Measurements from ENCODE around the gene IQGAP3.
"Not testable (repeated sequence)": the region's sequence is repeated elsewhere in the genome, so short reads cannot be mapped to it uniquely, and the experiment has no call there.

The IQGAP3 gene

DNA sequence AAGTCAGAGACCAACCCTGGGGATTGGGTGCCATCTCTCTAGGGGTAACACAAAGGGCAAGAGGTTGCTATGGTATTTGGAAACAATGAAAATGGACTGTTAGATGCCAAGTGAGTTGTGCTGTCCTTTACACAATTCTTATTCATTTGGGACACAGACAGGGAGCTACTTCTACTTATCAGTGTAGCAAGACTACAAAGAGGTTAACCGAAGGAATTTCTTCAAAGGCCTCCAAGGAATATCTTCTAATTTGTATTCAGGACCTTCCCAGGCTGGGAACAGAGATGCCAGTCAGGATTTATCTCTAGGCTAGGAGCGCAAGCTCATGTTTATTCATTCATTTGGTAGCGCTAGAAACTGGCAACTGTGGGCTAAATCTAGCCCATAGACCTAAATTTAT lies 21.8 kb upstream of the IQGAP3 start:
- DNase-seq (ENCODE audit: low read depth) = no peak

DNA sequence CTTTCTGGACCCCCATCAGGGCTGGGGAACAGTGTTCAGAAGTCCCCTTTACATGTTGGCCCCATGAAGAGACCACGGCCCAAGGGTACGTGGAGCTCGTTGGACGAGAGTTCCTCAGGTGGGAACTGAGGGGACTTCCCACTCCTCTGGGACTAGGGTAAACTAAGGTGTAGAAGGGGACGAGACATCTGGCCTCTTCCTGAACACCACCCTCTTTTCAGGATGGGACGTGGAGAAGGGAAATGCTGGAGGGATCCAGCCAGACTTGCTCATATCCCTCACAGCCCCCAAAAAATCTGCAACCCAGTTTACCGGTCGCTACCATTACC lies 21.3 kb upstream of the IQGAP3 start:
- no peak for DNase-seq (ENCODE audit: low read depth)

DNA sequence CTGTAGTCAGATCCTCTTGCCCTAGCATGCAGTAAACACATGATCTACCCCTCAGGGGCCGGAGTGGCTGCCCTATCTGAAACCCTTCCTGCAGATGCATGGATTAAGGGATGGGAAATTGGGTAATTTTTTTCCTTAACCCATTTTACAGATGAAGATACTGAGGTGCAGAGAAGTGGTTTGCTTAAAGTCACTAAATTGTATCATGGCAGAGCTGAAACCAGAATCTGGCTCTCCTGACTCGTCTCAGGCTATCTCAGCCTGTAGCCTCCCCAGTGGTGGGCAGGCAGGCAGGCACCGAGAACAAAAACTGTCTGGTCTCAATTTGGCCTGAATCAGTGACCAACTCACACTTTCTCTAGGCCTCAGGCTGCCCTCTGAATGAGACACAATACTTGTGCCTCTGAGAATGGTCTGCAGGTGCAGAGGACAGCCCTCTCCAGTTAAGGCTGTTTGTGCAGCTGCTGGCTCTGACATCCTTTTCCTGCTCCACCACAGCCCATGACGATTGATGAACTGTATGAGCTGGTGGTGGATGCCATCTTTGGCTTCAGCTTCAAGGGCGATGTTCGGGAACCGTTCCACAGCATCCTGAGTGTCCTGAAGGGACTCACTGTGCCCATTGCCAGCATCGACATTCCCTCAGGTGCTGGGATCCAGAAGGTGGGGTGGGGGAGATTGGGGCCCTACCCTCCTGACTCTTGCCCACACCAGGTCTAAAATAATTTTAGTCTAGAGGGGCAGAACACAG lies 20.7 kb upstream of the IQGAP3 start:
- DNase-seq (ENCODE audit: low read depth) = no peak

DNA sequence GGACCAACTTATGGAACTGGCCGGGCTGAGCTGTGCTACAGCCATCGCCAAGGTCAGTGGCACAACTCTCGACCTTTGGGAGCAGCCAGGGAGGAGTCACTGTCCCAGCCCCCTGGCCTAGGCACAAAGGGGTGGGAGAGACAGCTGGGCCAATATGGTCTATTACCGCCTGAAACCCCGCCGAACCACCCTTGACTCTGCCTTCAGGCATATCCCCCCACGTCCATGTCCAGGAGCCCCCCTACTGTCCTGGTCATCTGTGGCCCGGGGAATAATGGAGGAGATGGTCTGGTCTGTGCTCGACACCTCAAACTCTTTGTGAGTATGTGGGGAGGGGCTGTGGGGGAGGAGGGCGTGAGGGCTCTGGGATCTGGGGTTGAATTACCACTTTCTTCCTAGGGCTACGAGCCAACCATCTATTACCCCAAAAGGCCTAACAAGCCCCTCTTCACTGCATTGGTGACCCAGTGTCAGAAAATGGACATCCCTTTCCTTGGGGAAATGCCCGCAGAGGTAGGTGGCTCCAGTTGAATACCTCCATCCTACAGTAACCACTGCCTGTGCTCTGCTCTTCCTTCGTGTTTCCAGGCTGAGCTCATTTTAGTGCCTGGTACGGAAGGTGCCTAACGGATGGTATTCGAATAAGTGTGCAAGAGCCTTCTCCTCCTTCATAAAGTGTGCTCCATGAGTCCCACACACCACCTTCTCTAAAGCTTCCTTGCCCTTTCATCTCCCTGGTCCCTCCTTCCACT lies 20.0 kb upstream of the IQGAP3 start:
- DNase-seq (ENCODE audit: low read depth) = no peak

DNA sequence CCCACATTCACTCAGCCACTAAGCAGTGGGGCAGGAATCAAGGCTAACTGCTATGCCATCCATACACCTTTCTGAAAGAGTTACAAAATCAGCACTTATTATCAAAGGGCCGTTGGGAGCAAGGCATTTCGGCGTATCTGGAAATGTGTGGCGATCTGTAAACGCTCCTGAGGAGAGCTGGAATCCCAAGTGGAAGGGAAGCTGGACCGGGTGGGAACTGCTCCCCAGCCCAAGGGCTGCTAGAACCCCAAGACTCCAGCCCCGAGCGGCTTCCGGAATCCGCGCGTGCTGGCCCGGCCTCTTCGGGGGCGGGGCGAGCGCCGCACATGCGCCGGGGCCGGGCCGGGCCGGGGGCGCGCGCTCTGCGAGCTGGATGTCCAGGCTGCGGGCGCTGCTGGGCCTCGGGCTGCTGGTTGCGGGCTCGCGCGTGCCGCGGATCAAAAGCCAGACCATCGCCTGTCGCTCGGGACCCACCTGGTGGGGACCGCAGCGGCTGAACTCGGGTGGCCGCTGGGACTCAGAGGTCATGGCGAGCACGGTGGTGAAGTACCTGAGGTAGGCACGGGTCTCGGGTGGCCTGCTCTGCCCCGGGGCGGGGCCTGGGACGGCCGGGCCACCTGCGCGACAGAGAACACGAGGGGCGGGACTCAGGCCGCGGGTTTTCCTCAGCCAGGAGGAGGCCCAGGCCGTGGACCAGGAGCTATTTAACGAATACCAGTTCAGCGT lies 19.2 kb upstream of the IQGAP3 start, which contains the start of gene NAXE:
Gene NAXE (plus strand): TSS at position 345 of the 726 bp plus-strand sequence. CDS start 29 bp downstream, at position 374.
- DNase-seq (ENCODE audit: low read depth) = no peak

DNA sequence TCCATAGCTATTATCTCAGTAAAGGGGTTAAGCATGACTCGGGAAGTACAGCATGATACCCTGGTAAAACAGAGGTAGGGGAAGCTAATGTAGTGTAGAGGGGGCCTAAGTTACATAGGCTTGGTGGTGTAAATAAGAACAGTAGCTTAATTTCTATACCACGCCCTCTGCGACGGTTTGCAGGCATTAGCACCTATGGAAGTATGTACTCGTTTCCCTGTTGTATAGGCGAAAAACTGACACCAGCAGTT lies 18.7 kb upstream of the IQGAP3 start:
- DNase-seq (ENCODE audit: low read depth) = no peak

DNA sequence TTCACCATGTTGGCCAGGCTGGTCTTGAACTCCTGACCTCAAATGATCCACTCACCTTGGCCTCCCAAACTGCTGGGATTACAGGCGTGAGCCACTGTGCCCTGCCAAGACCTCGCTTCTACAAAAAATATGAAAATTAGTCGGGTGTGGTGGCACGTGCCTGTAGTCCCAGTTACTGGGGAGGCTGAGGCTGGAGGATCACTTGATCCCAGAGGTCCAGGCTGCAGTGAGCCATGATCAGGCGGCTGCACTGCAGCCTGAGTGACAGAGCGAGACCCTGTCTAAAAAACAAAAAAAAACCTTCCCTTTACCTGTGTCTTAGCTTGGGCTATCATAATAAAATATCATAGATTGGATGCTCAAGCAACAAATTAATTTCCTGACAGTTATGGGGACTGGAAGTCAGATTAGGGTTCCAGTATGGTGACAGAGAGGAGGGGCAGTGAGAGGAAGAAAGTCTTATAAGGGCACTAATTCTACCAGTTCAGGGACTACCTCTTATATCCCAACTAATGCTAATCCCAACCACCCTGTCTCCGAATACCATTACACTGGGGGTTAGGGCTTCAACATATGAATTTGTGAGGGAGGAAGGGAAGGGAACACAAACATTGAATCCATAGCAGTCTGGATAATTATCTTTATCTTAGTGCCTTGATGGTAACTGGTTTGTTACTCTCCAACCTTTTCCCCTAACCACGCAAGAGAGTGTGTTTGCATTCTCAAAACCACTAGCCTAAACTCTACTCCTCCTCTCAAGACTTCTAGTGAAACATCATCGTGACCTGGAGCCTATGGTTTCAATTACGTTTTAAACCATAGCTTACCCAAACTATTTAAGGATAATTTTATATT lies 18.2 kb upstream of the IQGAP3 start:
- no peak for DNase-seq (ENCODE audit: low read depth)

DNA sequence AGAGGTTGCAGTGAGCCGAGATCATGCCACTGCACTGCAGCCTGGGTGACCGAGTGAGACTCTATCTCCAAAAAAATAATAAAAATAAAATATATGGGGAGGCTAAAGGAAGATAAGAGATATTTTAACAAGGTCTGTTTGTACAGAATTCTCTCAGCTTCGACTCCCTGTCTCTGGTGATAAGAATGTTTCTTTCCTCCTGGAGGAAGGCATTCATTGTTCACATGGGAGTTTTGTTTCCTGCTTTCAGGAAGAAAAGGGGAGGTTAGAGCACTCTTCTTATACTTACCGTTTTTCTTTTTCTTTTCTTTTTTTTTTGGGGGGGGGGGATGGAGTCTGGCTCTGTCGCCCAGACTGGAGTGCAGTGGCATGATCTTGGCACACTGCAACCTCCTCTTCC lies 17.2 kb upstream of the IQGAP3 start:
- DNase-seq (ENCODE audit: low read depth) = no peak

DNA sequence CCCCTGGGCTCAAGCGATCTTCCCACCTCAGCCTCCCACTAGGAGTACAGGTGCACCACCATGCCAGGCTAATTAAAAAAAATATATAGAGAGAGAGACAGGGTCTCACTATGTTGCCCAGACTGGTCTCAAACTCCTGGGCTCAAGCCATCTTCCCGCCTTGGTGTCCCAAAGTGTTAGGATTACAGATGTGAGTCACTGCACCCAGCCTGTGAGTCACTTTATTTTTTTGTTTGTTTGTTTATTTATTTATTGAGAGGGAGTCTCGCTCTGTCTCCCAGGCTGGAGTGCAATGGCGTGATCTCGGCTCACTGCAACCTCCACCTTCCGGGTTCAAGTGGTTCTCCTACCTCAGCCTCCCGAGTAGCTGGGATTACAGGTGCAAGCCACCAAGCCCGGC lies 15.6 kb upstream of the IQGAP3 start:
- DNase-seq (ENCODE audit: low read depth) = not testable (repeated sequence)

DNA sequence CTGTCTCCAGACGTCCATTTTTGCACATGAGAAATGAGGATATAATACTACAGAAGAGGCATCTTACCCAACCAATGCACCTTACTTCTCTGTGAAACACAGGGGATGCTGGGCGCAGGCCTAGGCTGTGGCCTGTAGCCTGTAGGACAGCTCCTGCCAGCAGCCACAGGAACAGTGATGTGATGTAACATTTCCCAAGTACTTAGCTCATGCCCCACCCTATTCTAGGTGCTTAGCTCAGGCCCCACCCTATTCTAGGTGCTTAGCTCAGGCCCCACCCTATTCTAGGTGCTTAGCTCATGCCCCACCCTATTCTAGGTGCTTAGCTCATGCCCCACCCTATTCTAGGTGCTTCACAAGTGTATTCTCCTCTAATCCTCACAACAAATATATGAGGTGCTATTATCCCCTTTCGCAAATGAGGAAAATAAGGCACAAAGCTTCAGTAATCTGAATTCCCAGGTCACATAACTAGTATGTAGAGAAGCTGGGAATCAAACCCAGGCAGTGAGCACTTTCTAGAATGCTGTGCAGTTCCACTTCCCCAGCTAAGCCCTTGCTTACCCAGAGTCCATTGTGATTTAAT lies 14.6 kb upstream of the IQGAP3 start:
- DNase-seq (ENCODE audit: low read depth) = no peak

DNA sequence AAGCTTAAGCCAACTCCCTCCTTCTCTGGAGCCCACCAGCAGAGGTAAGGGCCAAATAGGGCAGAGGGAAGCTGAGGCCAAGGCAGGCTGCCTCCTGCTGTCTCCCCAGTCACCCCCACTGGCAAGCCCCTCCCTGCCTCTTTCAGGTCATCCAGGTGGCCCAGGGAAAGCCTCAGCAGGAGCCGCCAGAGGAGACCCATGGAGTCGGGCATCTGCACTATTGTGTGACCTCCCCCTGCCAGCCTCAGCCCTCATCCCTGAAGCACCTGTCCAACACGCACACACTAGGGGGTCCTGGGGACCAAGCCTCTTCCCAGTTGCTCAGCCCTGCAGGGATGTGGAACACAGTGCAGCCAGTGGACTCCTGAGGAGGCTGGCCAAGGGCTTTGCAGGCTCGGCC lies 14.0 kb upstream of the IQGAP3 start:
- no peak for DNase-seq (ENCODE audit: low read depth)

DNA sequence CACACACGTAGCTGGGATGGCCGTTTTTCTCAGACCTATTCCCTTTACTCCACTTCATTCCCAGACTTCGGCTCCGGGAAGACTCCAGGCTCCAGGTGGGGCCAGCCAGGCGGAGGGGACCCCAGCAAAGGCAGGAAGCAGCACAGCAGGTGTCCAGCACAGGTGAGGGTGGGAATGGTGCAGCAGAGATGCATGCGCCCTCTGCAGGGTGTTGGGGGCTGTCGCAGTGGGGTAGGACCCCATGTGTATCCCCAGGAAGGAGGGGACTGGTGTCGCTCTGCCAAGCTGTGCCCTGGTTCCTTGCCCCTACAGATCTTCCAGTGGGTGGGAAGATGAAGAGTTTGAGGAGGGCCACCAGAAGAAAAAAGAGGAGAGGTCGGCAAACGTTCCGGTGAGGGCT lies 12.4 kb upstream of the IQGAP3 start:
- DNase-seq (ENCODE audit: low read depth) = no peak

DNA sequence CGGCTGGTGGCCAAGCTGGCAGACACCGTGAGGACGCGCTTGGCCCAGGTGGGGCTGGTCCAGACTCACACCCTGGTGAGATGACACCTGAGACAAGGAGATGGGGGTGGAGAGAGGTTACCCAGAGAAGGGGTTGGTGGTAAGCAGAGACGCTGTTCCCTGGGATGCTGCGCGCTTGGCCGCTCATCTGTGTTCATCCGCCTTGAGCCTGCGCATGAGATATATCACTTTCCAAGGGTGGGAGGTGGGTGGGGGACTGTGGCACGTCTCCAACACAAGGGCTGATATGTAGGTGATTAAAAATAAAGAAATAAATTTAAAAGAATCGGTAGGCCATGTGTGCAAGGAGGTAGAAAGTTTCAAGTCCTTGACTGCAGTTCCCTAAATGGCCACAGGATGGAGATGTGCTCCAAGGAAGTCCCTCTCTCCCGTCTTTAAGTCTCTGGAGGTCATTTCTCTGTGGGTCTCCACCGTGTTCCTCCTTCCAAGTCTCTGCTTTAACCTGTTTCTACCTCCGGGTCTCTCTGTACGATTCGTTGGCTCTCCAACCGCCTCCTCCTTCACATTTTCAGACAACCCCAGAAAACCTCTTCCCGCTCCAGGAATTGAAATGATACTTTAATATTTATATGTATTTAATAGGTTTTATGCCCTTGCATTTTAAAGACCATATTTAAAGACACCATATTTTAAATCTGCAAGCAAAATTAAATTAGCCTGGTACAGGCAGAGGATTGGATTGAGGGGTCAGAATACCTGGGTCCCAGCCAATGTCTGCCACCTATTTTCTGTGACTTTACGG lies 11.7 kb upstream of the IQGAP3 start:
- no peak for DNase-seq (ENCODE audit: low read depth)

DNA sequence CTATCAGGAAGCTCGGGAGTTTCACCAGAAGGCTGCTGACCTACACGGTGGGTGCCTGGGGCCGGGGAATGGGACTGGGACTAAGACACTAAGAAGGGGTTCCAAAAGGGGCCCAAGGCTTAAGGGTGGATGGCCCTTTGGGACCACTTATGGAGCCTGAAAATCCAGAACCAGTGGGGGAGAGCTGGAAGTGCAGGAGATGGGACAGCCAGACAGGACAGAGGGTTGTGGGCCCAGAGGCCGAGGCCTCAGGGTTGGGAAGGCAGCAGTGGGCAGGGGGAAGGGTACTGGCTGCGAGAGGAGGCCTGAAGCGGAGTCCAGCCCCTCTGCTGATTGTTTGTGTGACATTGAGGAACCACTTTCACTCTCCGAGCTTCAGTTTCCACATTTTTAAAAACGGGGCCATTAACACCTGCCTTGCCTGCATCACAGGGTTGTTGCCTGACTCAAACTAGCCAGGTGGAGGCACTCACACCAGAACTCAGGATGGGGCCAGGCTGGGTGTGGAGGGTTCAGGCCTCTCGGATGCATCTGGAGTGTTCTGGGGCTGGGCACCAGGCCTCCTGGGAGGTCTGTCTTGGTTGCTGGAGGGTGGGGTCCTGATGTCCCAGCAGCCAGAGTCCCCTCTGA lies 10.1 kb upstream of the IQGAP3 start:
- DNase-seq (ENCODE audit: low read depth) = no peak

DNA sequence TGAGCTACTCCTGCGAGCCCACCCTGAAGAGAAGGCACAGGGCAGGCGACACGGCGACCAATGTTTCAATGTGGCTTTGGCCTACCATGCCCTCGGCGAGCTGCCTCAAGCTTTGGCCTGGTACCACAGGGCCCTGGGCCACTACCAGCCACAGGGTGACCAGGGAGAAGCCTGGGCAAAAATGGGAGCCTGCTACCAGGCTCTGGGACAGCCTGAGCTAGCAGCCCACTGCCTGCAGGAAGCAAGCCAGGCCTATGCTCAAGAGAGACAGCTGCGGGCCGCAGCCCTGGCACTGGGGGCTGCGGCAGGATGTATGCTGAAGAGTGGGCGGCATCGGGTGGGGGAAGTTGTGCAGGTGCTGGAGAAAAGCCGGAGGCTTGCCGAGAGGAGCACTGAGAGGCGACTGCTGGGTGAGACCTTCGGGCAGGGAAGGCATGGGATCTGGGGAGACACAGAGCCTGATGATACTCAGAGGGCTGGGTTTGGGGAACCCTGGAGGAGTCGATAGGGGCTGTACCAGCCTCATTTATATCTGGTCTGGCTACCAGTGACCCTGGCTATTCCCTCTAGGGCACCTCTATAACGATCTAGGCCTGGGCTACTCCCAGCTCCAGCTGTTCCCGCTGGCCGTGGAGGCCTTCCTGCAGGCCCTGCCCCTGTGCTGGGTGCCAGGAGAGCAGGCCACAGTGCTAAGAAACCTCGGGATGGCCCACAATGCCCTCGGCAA lies 9.5 kb upstream of the IQGAP3 start:
- no peak for DNase-seq (ENCODE audit: low read depth)

DNA sequence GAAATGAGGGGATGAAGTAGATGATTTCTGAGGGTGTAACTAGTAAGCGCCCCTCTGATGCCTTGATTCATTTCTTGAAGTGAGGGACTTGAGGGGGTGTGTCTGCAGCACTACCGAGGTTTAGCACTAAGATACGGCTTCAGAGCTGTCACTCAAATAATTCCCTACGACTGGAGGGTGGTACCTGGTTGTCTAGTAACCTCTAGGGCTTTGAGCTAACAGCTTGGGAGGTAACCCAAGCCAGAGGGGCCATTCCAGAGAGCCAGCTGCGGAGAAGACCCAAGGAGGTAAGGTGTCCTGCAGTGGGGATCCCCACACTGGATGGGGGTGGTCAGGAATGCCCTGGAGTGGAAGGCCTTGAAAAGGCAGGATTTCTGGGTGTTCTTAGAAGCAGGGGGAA lies 7.1 kb upstream of the IQGAP3 start, which contains the start of gene TTC24:
Gene TTC24 (plus strand): TSS at position 252 of the 400 bp plus-strand sequence. CDS start 1,642 bp downstream, outside the sequence.
- no peak for DNase-seq (ENCODE audit: low read depth)

DNA sequence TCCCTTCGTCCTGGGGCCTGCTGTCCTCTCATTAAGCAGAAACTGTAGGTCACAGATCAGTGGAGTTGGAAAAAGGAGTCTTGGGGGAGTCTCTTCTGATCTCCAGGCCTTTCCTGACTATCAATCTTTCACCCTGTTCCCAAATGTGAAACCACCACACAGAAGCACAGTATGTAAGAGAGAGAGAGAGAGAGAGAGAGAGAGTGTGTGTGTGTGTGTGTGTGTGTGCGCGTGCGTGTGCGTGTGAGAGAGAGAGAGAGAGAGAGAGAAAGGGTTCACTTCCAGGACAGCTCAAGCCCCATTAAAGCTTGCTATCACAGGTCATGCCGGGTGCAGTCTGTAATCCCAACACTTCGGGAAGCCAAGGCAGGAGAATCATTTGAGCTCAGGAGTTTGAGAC lies 5.7 kb upstream of the IQGAP3 start:
- no peak for DNase-seq (ENCODE audit: low read depth)

DNA sequence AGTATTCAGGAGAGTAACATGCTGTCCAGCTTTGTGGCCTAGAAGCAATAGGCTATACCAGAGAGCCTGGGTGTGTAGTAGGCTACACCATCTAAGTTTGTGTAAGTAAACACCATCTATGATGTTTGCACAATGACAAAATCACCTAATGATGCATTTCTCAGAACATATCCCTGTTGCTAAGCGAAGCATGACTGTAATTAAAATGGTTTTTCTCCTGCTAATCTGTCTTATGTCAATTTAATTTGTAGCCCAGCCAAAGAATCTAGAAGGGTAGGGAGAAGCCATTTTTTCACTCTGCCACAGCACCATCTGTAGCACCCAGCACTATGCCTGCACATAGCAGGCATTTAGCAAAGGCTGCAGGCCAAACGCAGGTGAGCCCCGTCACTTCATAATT lies 5.2 kb upstream of the IQGAP3 start:
- no peak for DNase-seq (ENCODE audit: low read depth)

DNA sequence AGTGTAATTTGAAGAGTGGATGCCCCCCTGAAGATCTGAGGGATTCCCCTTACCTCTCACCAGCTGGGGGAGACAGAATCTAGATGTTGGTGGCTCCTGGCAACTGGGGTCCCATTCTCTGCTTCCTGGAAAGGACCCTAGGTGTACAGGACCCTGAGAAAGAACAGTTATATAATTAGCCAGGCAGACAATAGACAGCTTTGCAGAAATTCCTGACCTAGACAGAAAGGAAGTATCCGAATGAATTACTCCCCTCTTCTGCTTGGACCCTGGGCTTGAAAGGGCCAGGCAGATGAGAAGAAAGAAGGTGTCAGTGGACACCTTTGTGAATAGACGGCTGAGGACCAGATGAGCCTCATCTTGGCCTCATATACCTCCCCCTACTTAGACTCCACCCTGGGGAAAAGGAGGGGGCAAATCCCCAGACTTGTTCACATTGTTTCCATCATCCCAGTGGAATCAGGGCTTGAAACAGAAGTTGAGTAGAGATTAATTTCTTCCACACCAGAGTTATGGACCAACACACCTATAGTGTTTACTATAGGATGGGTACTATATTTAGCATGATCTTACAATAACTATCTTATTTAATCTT lies 1.8 kb upstream of the IQGAP3 start:
- DNase-seq (ENCODE audit: low read depth) = no peak

DNA sequence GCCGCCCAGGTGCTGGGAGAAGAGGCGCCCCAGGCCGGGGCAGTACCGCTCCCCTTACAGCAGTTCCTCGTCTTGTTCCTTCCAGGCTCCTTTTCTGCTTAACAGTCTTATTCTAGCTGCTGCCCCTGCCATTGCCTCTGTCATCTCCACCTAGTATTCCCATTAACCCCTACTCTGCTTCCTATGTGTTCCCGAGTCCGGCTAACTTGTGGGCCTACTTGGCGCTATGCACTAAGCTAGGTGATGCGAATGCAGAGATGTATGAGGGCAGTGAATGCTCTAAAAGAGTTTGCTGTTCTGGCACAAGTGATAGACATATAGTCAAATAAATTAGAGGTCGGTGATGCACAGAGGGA lies 276 bp upstream of the IQGAP3 start:
- DNase-seq (ENCODE audit: low read depth) = no peak

Measured in GM04503 (cell line).